ENCODE results near the gene DNMT1.

The DNMT1 gene

GRCh38 chr19:10092648-10093294 is 102.0 kb downstream of the DNMT1 start:
- no peak for DNase-seq

GRCh38 chr19:10091895-10092641 is 102.7 kb downstream of the DNMT1 start:
- DNase-seq = no peak

DNA sequence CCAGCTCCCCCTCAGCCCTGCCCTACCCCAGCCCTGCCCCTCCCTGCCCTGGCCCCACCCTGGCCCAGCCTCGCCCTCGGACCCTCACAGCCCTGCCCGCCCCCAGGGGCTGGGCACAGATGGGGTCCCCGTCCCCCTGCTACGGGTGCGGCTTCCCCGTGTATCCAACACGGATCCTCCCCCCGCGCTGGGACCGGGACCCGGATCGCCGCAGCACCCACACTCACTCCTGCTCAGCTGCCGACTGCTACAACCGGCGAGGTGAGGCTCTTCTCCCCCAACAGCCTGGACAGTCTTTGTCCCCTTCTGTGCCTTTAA is 103.4 kb downstream of the DNMT1 start:
- no peak for DNase-seq

GRCh38 chr19:10089801-10090375 is 104.9 kb downstream of the DNMT1 start:
- no peak for DNase-seq

- no peak for DNase-seq
Measured at GRCh38 chr19:10088949-10089554, 105.7 kb downstream of the DNMT1 start.

GRCh38 chr19:10087296-10088061 is 107.3 kb downstream of the DNMT1 start:
- no peak for DNase-seq

DNA sequence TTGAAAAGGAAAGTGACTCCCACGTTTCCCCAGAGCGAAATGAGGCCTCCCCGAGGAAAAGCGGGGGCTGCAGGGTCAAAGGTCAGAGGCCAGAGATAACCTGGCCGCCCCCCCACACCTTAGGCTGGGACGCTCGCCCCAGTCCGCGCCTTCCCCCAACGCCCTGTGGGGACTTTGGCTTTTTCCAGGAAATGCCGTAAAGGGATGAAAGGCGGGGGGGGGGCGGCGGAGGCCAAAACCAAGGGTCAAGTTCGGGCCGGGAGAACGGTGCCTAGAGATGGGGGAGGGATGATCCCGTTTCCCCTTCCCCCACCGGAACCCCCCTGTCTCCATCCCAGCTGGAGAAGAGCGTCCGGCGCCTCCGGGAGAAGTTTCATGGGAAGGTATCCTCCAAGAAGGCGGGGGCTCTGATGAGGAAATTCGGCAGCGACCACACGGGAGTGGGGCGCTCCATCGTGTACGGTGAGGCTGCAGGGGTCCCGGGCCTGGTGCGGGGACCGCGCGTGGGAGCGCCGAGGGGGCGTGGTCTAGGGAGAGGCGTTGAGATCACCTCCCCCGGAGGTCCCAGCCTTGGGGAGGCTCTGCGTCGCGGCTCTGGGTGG is 108.1 kb downstream of the DNMT1 start:
- DNase-seq = no peak

DNA sequence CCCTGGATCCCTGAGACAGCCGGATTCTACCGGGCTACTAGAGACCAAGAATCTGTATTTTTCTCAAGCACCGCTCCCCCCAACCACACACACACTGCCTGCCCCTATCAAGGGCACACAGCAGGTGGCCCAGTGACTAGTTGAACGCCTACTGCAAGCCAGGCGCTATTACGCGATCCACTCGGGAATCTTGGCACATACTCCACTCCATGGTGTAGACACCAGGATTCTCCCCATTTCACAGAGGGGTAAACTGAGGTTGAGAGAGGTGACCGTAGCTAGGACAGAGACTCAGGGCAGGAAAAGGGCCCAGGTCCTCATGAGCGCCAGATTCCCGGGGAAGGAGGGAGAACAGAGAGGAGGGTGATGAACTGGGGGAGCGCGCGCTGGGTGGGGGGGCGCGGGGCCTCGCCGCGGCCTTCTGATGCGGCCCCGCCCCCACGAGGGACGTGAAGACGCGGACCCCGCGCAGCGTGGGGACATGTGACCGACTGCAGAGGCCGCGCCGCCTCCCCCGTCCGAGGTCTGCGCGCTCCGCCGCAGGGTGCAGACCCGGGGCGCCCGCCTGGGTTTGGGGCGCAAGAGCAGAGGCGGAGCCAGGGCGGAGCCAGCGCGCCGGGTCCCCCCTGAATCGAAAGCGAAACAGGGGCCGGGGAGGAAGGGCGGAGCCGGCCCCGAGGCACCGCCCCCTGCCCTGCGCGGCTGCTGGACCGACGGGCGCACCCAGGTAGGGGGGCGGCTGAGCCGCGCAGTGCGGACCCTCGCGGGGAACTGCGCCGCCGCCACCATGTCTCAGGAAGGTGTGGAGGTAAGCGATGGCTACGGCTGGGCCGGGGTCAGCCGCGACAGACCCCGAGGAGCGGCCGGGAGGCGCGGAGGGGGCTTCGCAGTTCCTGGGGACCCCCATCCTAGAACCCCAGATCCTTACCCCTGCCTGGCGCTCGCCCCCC is 108.8 kb downstream of the DNMT1 start, which contains the start of gene SHFL:
Gene SHFL, plus strand, starts transcription at position 677 of the 950 bp plus-strand sequence. Its CDS starts 111 bp downstream, at position 788.
- no peak for DNase-seq

GRCh38 chr19:10084803-10085202 is 110.0 kb downstream of the DNMT1 start:
- no peak for DNase-seq

GRCh38 chr19:10083911-10084310 is 110.8 kb downstream of the DNMT1 start:
- DNase-seq = no peak
